Measurements from ENCODE around the gene OTUD7B. TPM values are rescaled to one million over a fixed set of nuclear protein-coding genes. Genes with fewer than 3 reads are reported as not detected.
"Not testable (repeated sequence)": the region's sequence is repeated elsewhere in the genome, so short reads cannot be mapped to it uniquely, and the experiment has no call there.

Gene OTUD7B
- total and polyA plus RNA-seq, 2 of the 8 experiments (the other 6 are each of a cell fraction or from before 2014, with no cell fraction given), result 4.2 to 21.5 TPM

GRCh38 chr1:150053926-150054325, 43.4 kb upstream of the OTUD7B start (continued):
- TF ChIP-seq RXRA (IDR thresholded peaks at IDR 0.05; ENCODE audit: insufficient read depth, low read depth, low read length), result no peak
- no peak for TF ChIP-seq CEBPB (IDR thresholded peaks at IDR 0.05; ENCODE audit: low read depth, low read length)
- TF ChIP-seq SP2 (IDR thresholded peaks at IDR 0.05; ENCODE audit: low read length), result no peak
- no peak for TF ChIP-seq BCL11A (IDR thresholded peaks at IDR 0.05; ENCODE audit: low read depth in 2 of 2, low read length in 2 of 2)
- no peak for TF ChIP-seq EZH2 (IDR thresholded peaks at IDR 0.05; ENCODE audit: low read depth, low read length, severe bottlenecking)
- no peak for TF ChIP-seq KDM1A (IDR thresholded peaks at IDR 0.05; ENCODE audit: borderline replicate concordance, low read length)

GRCh38 chr1:150051905-150052412, 41.4 kb upstream of the OTUD7B start:
- not testable (repeated sequence) for H3K27me3 ChIP-seq (replicated peaks in 1 of 4; ENCODE audit: control insufficient read depth in 3 of 4, extremely low read depth in 1 of 4, insufficient read depth in 3 of 4, low read length in 3 of 4); H3K18ac ChIP-seq (ENCODE audit: extremely low read depth, low read length); H4K91ac ChIP-seq (replicated peaks; ENCODE audit: insufficient read length, low read length); H3K79me1 ChIP-seq (ENCODE audit: low read depth, low read length); H3K27ac ChIP-seq (ENCODE audit: low read depth, low read length); H3K4ac ChIP-seq (replicated peaks; ENCODE audit: insufficient read length, low read depth, low read length); H4K8ac ChIP-seq (ENCODE audit: extremely low read depth, insufficient read depth, low read length); H3K79me2 ChIP-seq (ENCODE audit: control insufficient read depth in 1 of 2, insufficient read depth in 2 of 2, low read length in 2 of 2); H2BK120ac ChIP-seq (replicated peaks; ENCODE audit: low read depth, low read length); H3K23me2 ChIP-seq (ENCODE audit: low read depth, low read length); H2AFZ ChIP-seq (ENCODE audit: low read length); DNase-seq (ENCODE audit: low read depth in 1 of 2, low spot score in 2 of 2); H3K56ac ChIP-seq (replicated peaks; ENCODE audit: insufficient read length, low read depth, low read length); H3K9me3 ChIP-seq (ENCODE audit: insufficient read depth in 2 of 2, low read depth in 1 of 2, low read length in 1 of 2); H2BK12ac ChIP-seq (ENCODE audit: low read depth, low read length); H4K20me1 ChIP-seq (replicated peaks in 1 of 2; ENCODE audit: control insufficient read depth in 1 of 2, insufficient read depth in 2 of 2, low read length in 2 of 2); H2BK5ac ChIP-seq (ENCODE audit: low read depth, low read length); H3K9ac ChIP-seq (replicated peaks in 1 of 4; ENCODE audit: extremely low read depth in 1 of 4, low read depth in 3 of 4, low read length in 3 of 4); H2BK15ac ChIP-seq (ENCODE audit: low read length); H3K36me3 ChIP-seq (ENCODE audit: control insufficient read depth in 2 of 4, insufficient read depth in 4 of 4, low read length in 3 of 4); H4K5ac ChIP-seq (ENCODE audit: insufficient read length, low read depth, low read length); H3K4me3 ChIP-seq (ENCODE audit: extremely low read depth in 1 of 4, insufficient read depth in 2 of 4, low read depth in 3 of 4, low read length in 4 of 4); H3K14ac ChIP-seq (ENCODE audit: insufficient read length); H3K4me2 ChIP-seq (ENCODE audit: insufficient read depth in 1 of 2, low read depth in 2 of 2, low read length in 2 of 2); FAIRE-seq; H3K4me1 ChIP-seq (replicated peaks in 1 of 4; ENCODE audit: control insufficient read depth in 3 of 4, insufficient read depth in 4 of 4, low read length in 3 of 4); H3K23ac ChIP-seq (ENCODE audit: insufficient read length); H2AK5ac ChIP-seq (ENCODE audit: low read depth, low read length); H2BK20ac ChIP-seq (ENCODE audit: low read length)
- CTCF ChIA-PET (ENCODE audit: partially characterized antibody), result interaction anchor here (1.2 to 1.9 kb wide), 3 partner anchors 30 to 91 kb away, joined by 3 to 9 read pairs (median 4); no protein-coding TSS in a partner anchor
- POLR2A ChIA-PET (ENCODE audit: partially characterized antibody), result interaction anchor here (0.6 to 2.5 kb wide), 3 partner anchors 12 to 287 kb away, joined by 3 to 22 read pairs (median 5); a partner anchor contains a TSS
- WGBS, 2 experiments (ENCODE audit: extremely low coverage in 1 of 2, insufficient coverage in 1 of 2, insufficient read length in 1 of 2, insufficient replicate concordance in 2 of 2, low coverage in 1 of 2, low lambda C conversion rate in 2 of 2, missing lambda C conversion rate in 1 of 2), result 82% methylated on average over 3 of the region's 3 CpGs; no CpG with 5 or more reads in 1 of the 2 experiments

All from H1 (cell line).